Measurements from ENCODE around the gene ARPC1B. TPM values are rescaled to one million over a fixed set of nuclear protein-coding genes. Genes with fewer than 3 reads are reported as not detected.

Gene ARPC1B
- total and polyA plus RNA-seq, 7 donors = 70.3 to 390 (median 136) TPM

DNA sequence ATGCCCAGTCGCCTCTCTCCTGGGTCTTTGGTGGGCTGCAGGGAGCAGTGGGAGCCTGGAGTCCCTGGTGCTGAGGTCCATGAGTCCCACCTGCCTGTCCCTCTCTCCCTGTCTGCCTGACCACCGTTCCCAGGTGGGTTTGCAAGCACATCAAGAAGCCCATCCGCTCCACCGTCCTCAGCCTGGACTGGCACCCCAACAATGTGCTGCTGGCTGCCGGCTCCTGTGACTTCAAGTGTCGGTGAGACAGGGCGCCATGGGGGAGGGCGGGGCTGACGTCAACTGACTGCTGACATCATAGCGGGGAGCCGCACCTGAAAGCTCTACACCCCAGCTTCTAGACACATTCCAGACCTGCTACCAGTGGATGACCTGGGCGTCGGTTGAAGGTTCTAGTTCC, 15.2 kb downstream of the ARPC1B start:
- no peak for TF ChIP-seq POLR2AphosphoS5 (IDR thresholded peaks at IDR 0.05)
- TF ChIP-seq POLR2A (IDR thresholded peaks at IDR 0.05) = no peak
- TF ChIP-seq EP300 (IDR thresholded peaks at IDR 0.05) = no peak
- TF ChIP-seq CTCF (IDR thresholded peaks at IDR 0.05) = no peak
- H3K27me3 ChIP-seq = no peaks in the 10 kb centered on the region
- peaks cover 0 to 22% (median 19%) of the 10 kb centered on the region in 4 donors for H3K4me1 ChIP-seq
- no peaks in the 10 kb centered on the region for H3K9me3 ChIP-seq
- no peak for DNase-seq
- H3K4me3 ChIP-seq = no peak overlapping the region
- no peak overlapping the region for H3K27ac ChIP-seq
- WGBS, 2 donors = 93% methylated on average over 13 of the region's 13 CpGs
- intact Hi-C loops (cut with DNase I) = no loop called here
- peaks cover 0 to 50% (median 23%) of the 10 kb centered on the region in 4 donors for H3K36me3 ChIP-seq

GRCh38 chr7:99390941-99391602, 16.5 kb downstream of the ARPC1B start:
- H3K9me3 ChIP-seq = no peaks in the 10 kb centered on the region
- no peak for DNase-seq
- WGBS, 2 donors = 95% methylated on average over 23 of the region's 23 CpGs
- no peak overlapping the region for H3K27ac ChIP-seq
- peaks cover 0 to 22% (median 19%) of the 10 kb centered on the region in 4 donors for H3K4me1 ChIP-seq
- H3K4me3 ChIP-seq = no peak overlapping the region
- no peaks in the 10 kb centered on the region for H3K27me3 ChIP-seq
- TF ChIP-seq CTCF (IDR thresholded peaks at IDR 0.05) = no peak
- TF ChIP-seq POLR2AphosphoS5 (IDR thresholded peaks at IDR 0.05) = no peak
- TF ChIP-seq EP300 (IDR thresholded peaks at IDR 0.05) = no peak
- TF ChIP-seq POLR2A (IDR thresholded peaks at IDR 0.05) = no peak
- H3K36me3 ChIP-seq = peaks cover 0 to 62% (median 25%) of the 10 kb centered on the region in 4 donors
- intact Hi-C loops (cut with DNase I) = no loop called here

DNA sequence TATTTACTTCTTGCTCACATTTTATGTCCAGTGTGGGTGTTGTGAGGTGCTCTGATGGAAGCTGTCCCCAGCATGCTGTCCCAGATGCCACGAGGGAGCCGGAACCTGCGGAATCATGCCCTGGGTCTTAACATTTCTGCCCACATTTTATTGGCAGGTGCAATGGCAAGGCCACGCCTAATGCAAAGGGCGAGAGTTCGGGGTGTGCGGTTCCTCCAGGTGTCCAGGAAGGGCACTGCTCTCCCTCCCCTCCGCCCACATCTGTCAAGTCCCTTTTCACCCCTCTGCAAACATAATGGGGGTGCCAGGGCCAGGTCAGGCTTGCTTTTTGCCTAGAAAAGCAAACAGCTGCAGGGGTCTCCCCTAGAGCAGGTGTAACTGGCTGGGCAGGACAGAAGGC, 17.5 kb downstream of the ARPC1B start:
- TF ChIP-seq POLR2AphosphoS5 (IDR thresholded peaks at IDR 0.05) = no peak
- TF ChIP-seq EP300 (IDR thresholded peaks at IDR 0.05) = no peak
- no peak for TF ChIP-seq CTCF (IDR thresholded peaks at IDR 0.05)
- no peak for TF ChIP-seq POLR2A (IDR thresholded peaks at IDR 0.05)
- Histone ChIP-seq H3K27me3 (no peaks in the 10 kb centered on the region), H3K4me1 (peaks cover 0 to 22% (median 19%) of the 10 kb centered on the region in 4 donors), H3K4me3 (peak overlapping the region in 2 of 4 donors; percentile 49 to 55), H3K36me3 (peaks cover 0 to 62% (median 24%) of the 10 kb centered on the region in 4 donors), H3K9me3 (no peaks in the 10 kb centered on the region), H3K27ac (peak overlapping the region; percentile 57 to 75 (median 66))
- 18 to 62% methylated on average over 8 of the region's 8 CpGs for WGBS, 2 donors
- intact Hi-C loops (cut with DNase I) = no loop called here
- DNase-seq = no peak

GRCh38 chr7:99392659-99393354, 18.3 kb downstream of the ARPC1B start:
- WGBS, 2 donors = 3 to 16% methylated on average over 68 of the region's 68 CpGs
- Histone ChIP-seq H3K9me3 (no peaks in the 10 kb centered on the region), H3K27me3 (no peaks in the 10 kb centered on the region), H3K36me3 (peaks cover 0 to 62% (median 26%) of the 10 kb centered on the region in 4 donors), H3K4me1 (peaks cover 0 to 22% (median 19%) of the 10 kb centered on the region in 4 donors), H3K4me3 (peak overlapping the region; percentile 38 to 61 (median 52)), H3K27ac (peak overlapping the region; percentile 57 to 75 (median 66))
- DNase-seq = peak; percentile 91
- TF ChIP-seq POLR2AphosphoS5 (IDR thresholded peaks at IDR 0.05) = peak; percentile 48 to 74 (median 62)
- TF ChIP-seq POLR2A (IDR thresholded peaks at IDR 0.05) = peak in 1 of 2 donors; percentile 11
- no peak for TF ChIP-seq EP300 (IDR thresholded peaks at IDR 0.05)
- intact Hi-C loops (cut with DNase I) = no loop called here
